ENCODE data around the gene KLHL4. TPM values are rescaled to one million over a fixed set of nuclear protein-coding genes. Genes with fewer than 3 reads are reported as not detected.
"Not testable (repeated sequence)": the region's sequence is repeated elsewhere in the genome, so short reads cannot be mapped to it uniquely, and the experiment has no call there.

KLHL4 gene
- total and polyA plus RNA-seq, 10 of the 15 experiments (the other 5 are each of a cell fraction or from before 2014, with no cell fraction given), result 0.03 TPM; not detected in 8

- intact Hi-C loops (cut with micrococcal nuclease; ENCODE audit: unreplicated experiment), result no loop called here
- WGBS (ENCODE audit: insufficient coverage, insufficient replicate concordance, low lambda C conversion rate, missing lambda C conversion rate), result 0% methylated on average over 1 of the region's 1 CpG
- RAD21 ChIA-PET (ENCODE audit: unreplicated experiment), result no interaction called here
Observed at GRCh38 chrX:87475793-87476192, 41.8 kb upstream of the KLHL4 start.

DNA sequence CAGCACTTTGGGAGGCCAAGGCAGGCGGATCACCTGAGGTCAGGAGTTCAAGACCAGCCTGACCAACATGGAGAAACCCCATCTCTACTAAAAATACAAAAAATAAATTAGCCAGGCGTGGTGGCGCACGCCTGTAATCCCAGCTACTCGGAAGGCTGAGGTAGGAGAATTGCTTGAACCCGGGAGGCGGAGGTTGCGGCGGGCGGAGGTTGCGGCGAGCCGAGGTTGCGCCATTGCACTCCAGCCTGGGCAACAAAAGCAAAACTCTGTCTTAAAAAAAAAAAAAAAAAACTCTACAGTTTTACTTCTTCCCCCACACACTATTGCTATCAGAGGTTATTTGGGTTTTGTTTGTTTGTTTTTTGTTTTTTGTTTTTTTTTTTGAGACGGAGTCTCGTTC lies 38.9 kb upstream of the KLHL4 start:
- H3K9me3 ChIP-seq (replicated peaks; ENCODE audit: control insufficient read depth, insufficient read depth, low read length); H3K27me3 ChIP-seq (replicated peaks in 1 of 2; ENCODE audit: control insufficient read depth in 2 of 2, insufficient read depth in 2 of 2, low read length in 1 of 2); in situ Hi-C loops (cut with MboI); H3K9ac ChIP-seq (ENCODE audit: control insufficient read depth, insufficient read depth, low read length); DNase-seq (ENCODE audit: low read depth, low spot score); H3K27ac ChIP-seq (ENCODE audit: control insufficient read depth, insufficient read depth); RAD21 ChIA-PET (ENCODE audit: unreplicated experiment); H4K20me1 ChIP-seq (ENCODE audit: control insufficient read depth, insufficient read depth); intact Hi-C loops (cut with micrococcal nuclease; ENCODE audit: unreplicated experiment); FAIRE-seq; H3K4me3 ChIP-seq; ATAC-seq; H3K4me2 ChIP-seq (ENCODE audit: control insufficient read depth, insufficient read depth); H3K36me3 ChIP-seq (ENCODE audit: control insufficient read depth in 2 of 2, insufficient read depth in 2 of 2, low read length in 1 of 2); H3K4me1 ChIP-seq (ENCODE audit: control insufficient read depth, insufficient read depth, low read length); H3K79me2 ChIP-seq (ENCODE audit: control insufficient read depth, insufficient read depth, low read length); H2AFZ ChIP-seq (ENCODE audit: control insufficient read depth, low read depth, low read length); BruUV-seq (replicated peaks); SMC1A ChIA-PET (ENCODE audit: uncharacterized antibody, unreplicated experiment): not testable (repeated sequence)
- WGBS (ENCODE audit: insufficient coverage, insufficient replicate concordance, low lambda C conversion rate, missing lambda C conversion rate), result 75% methylated on average over 16 of the region's 16 CpGs
- ChIA-PET POLR2A (interaction anchor here (0.7 kb wide), 1 partner anchor 75 kb away, joined by 4 read pairs; no protein-coding TSS in a partner anchor), CTCF (interaction anchor here (1.4 kb wide), 1 partner anchor 10 kb away, joined by 3 read pairs; no protein-coding TSS in a partner anchor)

More at GRCh38 chrX:87475793-87476192, 41.8 kb upstream of the KLHL4 start:
- Histone ChIP-seq H3K36me3 (ENCODE audit: control insufficient read depth in 2 of 2, insufficient read depth in 2 of 2, low read length in 1 of 2) (no peaks in the 10 kb centered on the region), H3K4me2 (ENCODE audit: control insufficient read depth, insufficient read depth) (no peak overlapping the region), H3K27ac (ENCODE audit: control insufficient read depth, insufficient read depth) (no peak overlapping the region), H2AFZ (ENCODE audit: control insufficient read depth, low read depth, low read length) (no peak overlapping the region), H3K27me3 (replicated peaks in 1 of 2; ENCODE audit: control insufficient read depth in 2 of 2, insufficient read depth in 2 of 2, low read length in 1 of 2) (no peaks in the 10 kb centered on the region), H3K9me3 (replicated peaks; ENCODE audit: control insufficient read depth, insufficient read depth, low read length) (no peaks in the 10 kb centered on the region), H3K9ac (ENCODE audit: control insufficient read depth, insufficient read depth, low read length) (no peak overlapping the region), H3K4me1 (ENCODE audit: control insufficient read depth, insufficient read depth, low read length) (no peaks in the 10 kb centered on the region), H3K4me3 (no peak overlapping the region), H3K79me2 (ENCODE audit: control insufficient read depth, insufficient read depth, low read length) (no peaks in the 10 kb centered on the region), H4K20me1 (ENCODE audit: control insufficient read depth, insufficient read depth) (no peaks in the 10 kb centered on the region)
- TF ChIP-seq POU2F2 (IDR thresholded peaks at IDR 0.05; ENCODE audit: borderline replicate concordance, low read depth, low read length) (no peak), SUZ12 (IDR thresholded peaks at IDR 0.05; ENCODE audit: unreplicated experiment) (no peak), ZNF207 (IDR thresholded peaks at IDR 0.05; ENCODE audit: borderline replicate concordance) (no peak), TCF7 (IDR thresholded peaks at IDR 0.05; ENCODE audit: borderline replicate concordance) (no peak), NFXL1 (IDR thresholded peaks at IDR 0.05; ENCODE audit: borderline replicate concordance) (no peak), EED (IDR thresholded peaks at IDR 0.05; ENCODE audit: low read depth) (no peak), ASH2L (IDR thresholded peaks at IDR 0.05; ENCODE audit: borderline replicate concordance, low read depth) (no peak), ZNF274 (IDR thresholded peaks at IDR 0.05; ENCODE audit: insufficient read depth, insufficient read length) (no peak), IKZF2 (IDR thresholded peaks at IDR 0.05) (no peak), IKZF1 (conservative IDR thresholded peaks at IDR 0.05) (no peak), SREBF1 (IDR thresholded peaks at IDR 0.05; ENCODE audit: low read length) (no peak), DPF2 (IDR thresholded peaks at IDR 0.05) (no peak)
- BruUV-seq (replicated peaks), result no TSS peak
- in situ Hi-C loops (cut with MboI), result no loop called here
- ATAC-seq (no peak), DNase-seq (ENCODE audit: low read depth, low spot score) (no peak), FAIRE-seq (no peak)
- ChIA-PET SMC1A (ENCODE audit: uncharacterized antibody, unreplicated experiment) (interaction anchor here (0.6 kb wide), 1 partner anchor 1771 kb away, joined by 4 read pairs; no protein-coding TSS in a partner anchor), CTCF (no interaction called here), POLR2A (no interaction called here)
